Subcutaneous abdominal adipose tissue (tissue), 5 donors: ENCODE measurements around the gene TRIM6.

Experiments used
- H3K27ac ChIP-seq: one replicate; pipeline ENCODE4 v1.7.0; 2013; ENCODE audit warnings: low read depth, mild to moderate bottlenecking, inconsistent platforms, low read length, moderate library complexity
- H3K27me3 ChIP-seq, 5 donors: one replicate each; pipeline ENCODE4 v1.7.0; 2013; ENCODE audit warnings: low read length in 5 of 5, inconsistent platforms in 1 of 5; ENCODE audit not compliant: control insufficient read depth in 5 of 5, insufficient read depth in 4 of 5
- H3K36me3 ChIP-seq, 5 donors: one replicate each; pipeline ENCODE4 v1.7.0; 2013; ENCODE audit warnings: low read length in 5 of 5; ENCODE audit not compliant: control insufficient read depth in 5 of 5, insufficient read depth in 5 of 5
- H3K4me1 ChIP-seq, 5 donors: one replicate each; pipeline ENCODE4 v1.7.0; 2013; ENCODE audit warnings: low read length in 5 of 5, mild to moderate bottlenecking in 3 of 5, moderate library complexity in 1 of 5; ENCODE audit not compliant: control insufficient read depth in 5 of 5, insufficient read depth in 5 of 5
- H3K4me3 ChIP-seq, 5 donors: one replicate each; pipeline ENCODE4 v1.7.0; 2013; ENCODE audit warnings: low read length in 5 of 5, low read depth in 1 of 5
- H3K9ac ChIP-seq, 5 donors: one replicate each; pipeline ENCODE4 v1.7.0; 2013; ENCODE audit warnings: low read length in 5 of 5, mild to moderate bottlenecking in 4 of 5, moderate library complexity in 3 of 5
- H3K9me3 ChIP-seq, 5 donors: one replicate each; pipeline ENCODE4 v1.7.0; 2013; ENCODE audit warnings: low read length in 5 of 5; ENCODE audit not compliant: control insufficient read depth in 5 of 5
- donor health status: healthy.
- donor health status: healthy.
- donor health status: healthy.
- donor health status: healthy.
- donor health status: healthy.

The TRIM6 gene

DNA sequence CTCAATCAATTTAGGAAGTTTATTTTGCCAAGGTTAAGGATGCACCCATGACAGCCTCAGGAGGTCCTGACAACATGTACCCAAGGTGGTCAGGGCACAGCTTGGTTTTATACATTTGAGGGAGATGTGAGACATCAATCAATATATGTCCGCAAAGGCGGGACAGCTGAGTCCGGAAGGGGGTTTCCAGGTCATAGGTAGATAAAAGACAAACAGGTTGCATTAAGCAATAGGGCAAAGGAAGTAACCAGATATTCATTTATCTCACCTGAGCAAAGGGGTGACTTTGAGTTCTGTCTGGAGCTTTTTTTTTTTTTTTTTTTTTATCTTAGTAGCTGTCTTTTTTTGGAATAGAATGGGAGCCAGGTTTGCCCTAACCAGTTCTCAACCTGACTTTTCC is 26.4 kb downstream of the TRIM6 start:
- Histone ChIP-seq H3K27me3 (no peaks in the 10 kb centered on the region), H3K9ac (no peak overlapping the region), H3K4me1 (peaks cover 3 to 27% (median 25%) of the 10 kb centered on the region in 5 donors), H3K36me3 (no peaks in the 10 kb centered on the region), H3K27ac (no peak overlapping the region), H3K9me3 (no peaks in the 10 kb centered on the region), H3K4me3 (no peak overlapping the region)

DNA sequence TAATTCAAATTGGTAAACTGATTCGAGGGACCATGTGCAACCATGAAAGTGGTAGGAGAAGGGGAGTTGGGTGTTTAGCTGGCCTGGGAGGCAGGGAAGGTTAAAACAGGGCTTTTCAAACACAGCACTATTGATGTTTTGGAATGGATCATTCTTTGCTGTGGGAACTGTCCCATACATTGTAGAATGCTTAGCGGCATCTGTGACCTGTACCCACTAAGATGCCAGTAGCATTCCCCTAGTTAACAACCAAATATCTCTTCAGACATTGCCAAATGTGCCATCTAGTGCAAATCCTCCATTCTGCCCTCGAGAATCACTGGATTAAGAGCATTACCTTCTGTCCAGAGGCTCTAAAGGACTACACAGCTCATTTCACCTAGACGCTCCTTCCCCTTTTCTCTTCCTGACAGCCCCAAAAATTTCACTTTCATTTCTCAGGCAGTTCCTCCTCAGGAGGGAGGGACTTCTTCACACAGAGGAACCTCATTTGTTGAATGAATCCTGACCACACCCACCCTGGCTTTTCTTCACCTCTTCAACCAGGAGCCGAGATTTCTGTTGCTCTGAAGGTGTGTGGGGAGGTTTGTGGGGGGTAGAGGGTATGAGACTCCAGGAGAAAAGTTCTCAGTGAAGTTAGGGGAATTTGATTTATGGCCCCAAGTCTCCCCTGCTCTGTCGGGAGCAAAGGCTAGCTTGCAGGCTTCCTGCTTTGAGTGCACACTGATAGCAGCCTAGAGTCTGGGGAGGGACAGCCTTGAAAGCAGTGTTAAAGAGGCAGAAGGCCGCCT is 28.2 kb downstream of the TRIM6 start, which contains the start of gene TRIM34:
TSS of gene TRIM34 (plus strand) at position 513 of the 791 bp plus-strand sequence. CDS start 7,331 bp downstream, outside the sequence.
- no peaks in the 10 kb centered on the region for H3K9me3 ChIP-seq
- peak within 1 kb of the TSS; percentile 76 for H3K27ac ChIP-seq
- H3K4me3 ChIP-seq: peak within 1 kb of the TSS; percentile 80 to 100 (median 85)
- peaks cover 3 to 27% (median 25%) of the 10 kb centered on the region in 5 donors for H3K4me1 ChIP-seq
- peak within 1 kb of the TSS; percentile 69 to 96 (median 80) for H3K9ac ChIP-seq
- H3K36me3 ChIP-seq: no peaks in the 10 kb centered on the region
- H3K27me3 ChIP-seq: no peaks in the 10 kb centered on the region

DNA sequence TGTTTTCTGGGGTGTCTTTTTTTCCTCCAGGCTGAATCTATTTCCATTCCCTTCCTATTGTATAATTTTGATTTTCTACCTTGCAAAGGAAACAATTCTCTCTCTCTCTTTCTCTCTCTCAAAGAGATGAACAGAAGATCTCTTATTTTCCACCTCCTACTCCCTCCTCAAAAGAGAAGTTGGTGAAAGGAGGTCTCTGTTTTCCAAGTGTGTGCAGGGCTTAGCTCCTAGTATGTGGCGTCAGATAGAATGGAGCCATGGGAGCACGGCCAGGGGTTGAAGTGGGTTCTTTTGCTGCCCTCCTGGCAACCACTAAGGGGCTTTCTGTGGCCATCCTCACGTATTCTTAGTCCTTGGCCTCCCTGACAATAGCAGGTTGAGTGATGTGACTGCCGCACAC is 28.8 kb downstream of the TRIM6 start:
- H3K9me3 ChIP-seq: no peaks in the 10 kb centered on the region
- H3K4me1 ChIP-seq: peaks cover 3 to 27% (median 25%) of the 10 kb centered on the region in 5 donors
- H3K9ac ChIP-seq: peak overlapping the region; percentile 69 to 96 (median 80)
- peak overlapping the region; percentile 76 for H3K27ac ChIP-seq
- peak overlapping the region; percentile 80 to 100 (median 85) for H3K4me3 ChIP-seq
- H3K27me3 ChIP-seq: no peaks in the 10 kb centered on the region
- H3K36me3 ChIP-seq: no peaks in the 10 kb centered on the region

DNA sequence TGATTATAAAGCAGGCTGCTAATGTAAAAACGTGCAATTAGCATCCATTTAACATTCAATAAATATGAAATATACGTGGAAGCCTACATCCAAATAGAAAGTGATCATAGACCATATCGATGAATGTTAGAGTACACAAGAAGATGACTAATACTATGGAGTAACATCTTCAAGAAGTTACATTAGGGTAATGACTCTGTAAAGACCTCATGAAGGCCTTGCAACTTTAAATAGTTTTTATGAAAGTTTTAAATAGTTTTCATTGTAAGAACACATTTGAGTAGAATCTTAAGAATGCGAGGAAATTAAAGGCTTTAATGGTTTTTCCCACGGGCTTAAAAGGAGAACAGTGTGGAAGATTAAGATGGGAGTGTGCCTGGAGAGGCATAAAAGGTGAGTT is 29.8 kb downstream of the TRIM6 start:
- H3K9ac ChIP-seq: no peak overlapping the region
- H3K4me3 ChIP-seq: peak overlapping the region in 2 of 5 donors; percentile 93 to 100
- H3K4me1 ChIP-seq: peaks cover 3 to 22% (median 19%) of the 10 kb centered on the region in 5 donors
- H3K27ac ChIP-seq: no peak overlapping the region
- no peaks in the 10 kb centered on the region for H3K9me3 ChIP-seq
- H3K27me3 ChIP-seq: no peaks in the 10 kb centered on the region
- peaks cover 0 to 2% (median 0%) of the 10 kb centered on the region in 5 donors for H3K36me3 ChIP-seq

DNA sequence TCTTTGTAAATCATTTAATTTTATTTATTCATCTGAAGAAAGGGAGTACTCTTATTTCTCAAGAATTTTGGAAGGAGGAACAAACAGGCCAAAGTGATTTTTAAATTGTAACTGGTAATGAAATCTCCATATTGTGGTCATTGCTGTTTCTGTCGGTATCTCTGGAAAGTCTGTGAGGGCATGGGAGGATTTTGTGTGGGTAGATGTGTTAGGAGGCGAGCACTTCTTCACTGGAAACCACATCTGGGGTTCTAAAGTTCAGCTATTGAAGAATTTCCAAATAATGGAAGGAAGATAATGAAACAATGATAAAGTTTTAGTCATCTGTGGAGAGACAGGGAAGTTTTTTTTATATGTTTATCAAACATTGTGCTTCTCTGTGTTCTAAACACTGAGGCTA is 35.0 kb downstream of the TRIM6 start:
- Histone ChIP-seq H3K4me3 (no peak overlapping the region), H3K9me3 (no peaks in the 10 kb centered on the region), H3K4me1 (peaks cover 0 to under 1% (median 0%) of the 10 kb centered on the region in 5 donors), H3K36me3 (peaks cover 23 to 36% (median 29%) of the 10 kb centered on the region in 5 donors), H3K9ac (no peak overlapping the region), H3K27ac (no peak overlapping the region), H3K27me3 (no peaks in the 10 kb centered on the region)

DNA sequence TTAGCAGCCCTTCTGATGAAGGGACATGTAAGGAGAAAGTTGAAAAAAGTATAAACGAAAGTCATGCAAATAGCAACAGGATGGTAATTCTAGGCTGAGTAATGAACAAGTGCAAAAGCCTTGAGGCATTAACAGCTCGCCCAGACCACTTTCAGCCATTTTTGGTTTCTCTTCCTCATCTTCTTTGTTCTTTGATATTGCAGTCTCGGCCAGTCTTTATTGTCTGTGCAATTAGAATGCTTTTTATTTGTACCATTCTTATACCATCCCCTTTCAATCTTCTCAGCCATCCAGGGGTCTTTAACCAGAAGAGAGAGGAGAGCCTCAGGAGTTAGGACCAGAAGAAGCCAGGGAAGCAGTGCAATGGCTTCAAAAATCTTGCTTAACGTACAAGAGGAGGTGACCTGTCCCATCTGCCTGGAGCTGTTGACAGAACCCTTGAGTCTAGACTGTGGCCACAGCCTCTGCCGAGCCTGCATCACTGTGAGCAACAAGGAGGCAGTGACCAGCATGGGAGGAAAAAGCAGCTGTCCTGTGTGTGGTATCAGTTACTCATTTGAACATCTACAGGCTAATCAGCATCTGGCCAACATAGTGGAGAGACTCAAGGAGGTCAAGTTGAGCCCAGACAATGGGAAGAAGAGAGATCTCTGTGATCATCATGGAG is 35.7 kb downstream of the TRIM6 start:
- Histone ChIP-seq H3K36me3 (peaks cover 23 to 36% (median 31%) of the 10 kb centered on the region in 5 donors), H3K4me3 (no peak overlapping the region), H3K9me3 (no peaks in the 10 kb centered on the region), H3K27me3 (no peaks in the 10 kb centered on the region), H3K27ac (no peak overlapping the region), H3K4me1 (no peaks in the 10 kb centered on the region), H3K9ac (no peak overlapping the region)

DNA sequence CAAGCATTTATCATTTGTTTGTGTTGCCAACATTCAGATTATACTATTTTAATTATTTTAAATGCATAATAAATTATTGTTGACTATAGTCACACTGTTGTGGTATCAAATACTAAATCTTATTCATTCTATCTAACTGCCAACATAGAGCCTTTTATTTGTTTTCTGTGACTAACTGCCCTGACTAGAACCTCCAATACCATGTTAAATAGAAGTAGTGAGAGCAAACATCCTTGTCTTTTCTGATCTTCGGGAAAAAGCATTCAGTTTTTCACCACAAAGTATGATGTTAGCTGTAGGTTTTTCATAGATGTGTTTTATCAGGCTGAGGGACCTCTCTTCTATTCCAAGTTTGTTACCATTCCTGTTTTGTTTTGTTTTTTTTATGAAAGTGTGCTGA is 43.5 kb downstream of the TRIM6 start:
- Histone ChIP-seq H3K9me3 (no peaks in the 10 kb centered on the region), H3K4me1 (no peaks in the 10 kb centered on the region), H3K27ac (no peak overlapping the region), H3K27me3 (no peaks in the 10 kb centered on the region), H3K4me3 (no peak overlapping the region), H3K36me3 (peaks cover 37 to 58% (median 48%) of the 10 kb centered on the region in 5 donors), H3K9ac (no peak overlapping the region)

DNA sequence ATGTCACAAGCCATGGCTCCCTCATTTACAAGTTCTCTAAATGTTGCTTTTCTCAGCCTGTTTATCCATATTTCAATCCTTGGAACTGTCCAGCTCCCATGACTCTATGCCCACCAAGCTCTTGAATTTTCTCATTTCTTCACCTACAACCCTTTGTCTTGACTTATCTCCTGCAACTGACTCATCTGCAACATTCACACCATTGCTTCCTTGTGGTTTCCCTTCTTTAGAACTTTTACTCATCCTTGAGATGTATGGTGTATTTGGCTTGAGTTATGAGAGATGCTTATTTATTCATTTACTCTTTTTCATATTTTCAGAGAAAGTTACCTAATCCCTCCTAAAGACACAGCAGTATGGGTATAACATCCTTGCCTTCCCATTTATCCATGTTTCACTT is 47.1 kb downstream of the TRIM6 start:
- Histone ChIP-seq H3K27ac (no peak overlapping the region), H3K9ac (no peak overlapping the region), H3K9me3 (no peaks in the 10 kb centered on the region), H3K36me3 (peaks cover 27 to 43% (median 31%) of the 10 kb centered on the region in 5 donors), H3K4me3 (no peak overlapping the region), H3K27me3 (no peaks in the 10 kb centered on the region), H3K4me1 (no peaks in the 10 kb centered on the region)

DNA sequence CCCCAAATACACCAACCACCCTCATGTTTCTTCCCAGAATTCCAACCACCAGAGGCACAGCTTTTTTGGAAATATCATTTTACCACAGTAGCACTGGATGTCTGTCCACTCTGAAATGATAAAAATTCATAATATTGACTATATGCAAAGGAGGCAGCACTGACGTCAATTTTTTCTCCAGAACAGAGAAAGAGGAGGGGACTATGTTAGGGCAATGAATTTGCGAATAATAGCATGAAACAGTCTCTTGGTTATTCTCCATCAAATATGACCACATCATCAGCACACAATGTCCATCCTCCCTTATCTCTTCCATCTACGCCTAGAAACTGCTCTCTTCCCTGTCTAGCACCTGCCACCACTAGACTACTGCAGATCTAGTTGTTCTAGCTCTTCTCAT is 49.7 kb downstream of the TRIM6 start:
- no peaks in the 10 kb centered on the region for H3K4me1 ChIP-seq
- no peak overlapping the region for H3K27ac ChIP-seq
- H3K36me3 ChIP-seq: peaks cover 27 to 31% (median 29%) of the 10 kb centered on the region in 5 donors
- no peaks in the 10 kb centered on the region for H3K9me3 ChIP-seq
- no peak overlapping the region for H3K4me3 ChIP-seq
- H3K9ac ChIP-seq: no peak overlapping the region
- no peaks in the 10 kb centered on the region for H3K27me3 ChIP-seq

DNA sequence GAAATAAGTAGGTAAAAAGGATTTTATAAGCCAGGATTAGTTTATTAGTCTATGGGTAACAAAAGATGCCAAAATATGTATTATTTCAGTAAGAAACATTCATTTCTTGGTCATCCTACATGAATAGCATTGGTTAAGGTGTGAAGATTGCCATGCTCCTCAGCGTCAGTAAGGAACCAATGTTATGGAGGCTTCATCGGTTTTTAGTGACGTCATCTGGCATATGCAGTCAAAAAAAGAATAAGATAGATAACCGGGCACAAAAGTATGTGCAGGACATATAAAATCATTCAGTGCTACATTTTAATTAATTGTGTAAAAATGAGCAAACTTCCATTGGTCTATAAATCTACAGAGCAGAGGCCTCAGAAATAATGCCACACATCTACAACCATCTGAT is 59.0 kb downstream of the TRIM6 start:
- no peak overlapping the region for H3K4me3 ChIP-seq
- H3K9me3 ChIP-seq: peaks cover 0 to 5% (median 0%) of the 10 kb centered on the region in 5 donors
- no peaks in the 10 kb centered on the region for H3K27me3 ChIP-seq
- no peak overlapping the region for H3K27ac ChIP-seq
- peaks cover 0 to 3% (median 0%) of the 10 kb centered on the region in 5 donors for H3K36me3 ChIP-seq
- H3K4me1 ChIP-seq: no peaks in the 10 kb centered on the region
- no peak overlapping the region for H3K9ac ChIP-seq
